Panc1 (cell line): ENCODE results near the gene MAN2C1. TPM values are rescaled to one million over a fixed set of nuclear protein-coding genes. Genes with fewer than 3 reads are reported as not detected.

Experiments used
- ATAC-seq: fragments of 200-7000 bp; cut with Tn5 transposase; 2 replicates; pipeline ENCODE4 v1.9.1; 2020; ENCODE audit warnings: mild to moderate bottlenecking, moderate library complexity
- BruUV-seq: library from RNA; stranded (reverse); fragments of 400-500 nt; replicated peaks from 2 replicates; lab custom pipeline; 2021; lab: Mats Ljungman, UMichigan
- CTCF ChIA-PET: fragments of 300-600 bp; sonication (Branson Sonifier 250); formaldehyde crosslinking; loops from one replicate; lab custom pipeline; 2022; ENCODE audit warnings: antibody characterized with exemption; lab: Charles Lee
- POLR2A ChIA-PET: fragments of 300-600 bp; sonication (Branson Sonifier 250); formaldehyde crosslinking; loops from one replicate; lab custom pipeline; 2022; ENCODE audit warnings: antibody characterized with exemption; lab: Charles Lee
- DNase-seq: peaks from one replicate; pipeline ENCODE4 v3.0.0-alpha.2; 2010; ENCODE audit warnings: low read depth, low spot score
- H3K27ac ChIP-seq: 2 replicates; pipeline ENCODE4 v1.5.1; 2011; ENCODE audit warnings: mild to moderate bottlenecking, low read length, inconsistent platforms
- H3K27me3 ChIP-seq: fragments of 200-500 bp; sonication (Bioruptor generic); 2 replicates; pipeline ENCODE4 v1.6.0; 2014; ENCODE audit warnings: low read length, inconsistent platforms; ENCODE audit not compliant: control insufficient read depth, insufficient read depth
- H3K36me3 ChIP-seq: fragments of 200-500 bp; sonication (Bioruptor generic); 2 replicates; pipeline ENCODE4 v1.5.1; 2014; ENCODE audit warnings: inconsistent platforms, mild to moderate bottlenecking, low read length, moderate library complexity; ENCODE audit not compliant: control insufficient read depth, insufficient read depth
- H3K4me1 ChIP-seq: 2 replicates; pipeline ENCODE4 v1.5.1; 2011; ENCODE audit warnings: inconsistent platforms, mild to moderate bottlenecking, low read length, moderate library complexity; ENCODE audit not compliant: control insufficient read depth, insufficient read depth
- H3K4me3 ChIP-seq, 2 experiments: 2 replicates each; pipeline ENCODE4 v1.5.1; 2011 to 2012; ENCODE audit warnings: low read depth in 2 of 2, low read length in 2 of 2, mild to moderate bottlenecking in 2 of 2, inconsistent platforms in 1 of 2, moderate library complexity in 1 of 2
- H3K9me3 ChIP-seq: fragments of 200-500 bp; sonication (Bioruptor generic); 2 replicates; pipeline ENCODE4 v1.5.1; 2014; ENCODE audit warnings: low read depth, mild to moderate bottlenecking, inconsistent platforms, low read length, moderate library complexity; ENCODE audit not compliant: control insufficient read depth, insufficient read depth
- CTCF ChIP-seq: fragments of 450-650 bp; IDR thresholded peaks from 2 replicates; pipeline ENCODE4 v1.5.1; 2017; ENCODE audit warnings: mild to moderate bottlenecking
- POLR2AphosphoS5 ChIP-seq: IDR thresholded peaks from 2 replicates; pipeline ENCODE4 v1.6.1; 2012; ENCODE audit warnings: mild to moderate bottlenecking, low read depth, low read length, moderate library complexity
- REST ChIP-seq, 2 experiments: IDR thresholded peaks; 2 replicates each; pipeline ENCODE4 v1.6.1; 2011 to 2012; ENCODE audit warnings: low read depth in 2 of 2, control low read depth in 1 of 2, low read length in 1 of 2, mild to moderate bottlenecking in 1 of 2, moderate library complexity in 1 of 2; ENCODE audit not compliant: insufficient read depth in 1 of 2
- SIN3A ChIP-seq: IDR thresholded peaks from 2 replicates; pipeline ENCODE4 v1.6.1; 2012; ENCODE audit warnings: low read depth, mild to moderate bottlenecking, low read length, moderate library complexity, borderline replicate concordance; ENCODE audit not compliant: insufficient read depth
- TCF7L2 ChIP-seq: IDR thresholded peaks from 2 replicates; pipeline ENCODE4 v1.6.1; 2011; ENCODE audit warnings: mild to moderate bottlenecking, low read depth, low read length, inconsistent platforms
- in situ Hi-C: cut with HindIII; loops from 2 replicates; pipeline ENCODE4 v1.10.0; 2016; ENCODE audit warnings: low sequenced_read_pairs, low pct_unique_long_range_greater_than_20kb
- intact Hi-C: fragments of 100-400 bp; cut with micrococcal nuclease; formaldehyde crosslinking; loops from one replicate; pipeline ENCODE4 v1.10.0; 2022; ENCODE audit not compliant: unreplicated experiment
- total RNA-seq: library from RNA; stranded (reverse); gene quantifications from one replicate; pipeline ENCODE4 v1.2.1, GENCODE V29; 2021; ENCODE audit not compliant: unreplicated experiment

The MAN2C1 gene
- total RNA-seq, 1 experiment from 2014 or later: 127 TPM

- ChIA-PET POLR2A (no interaction called here), CTCF (interaction anchor here (0.7 kb wide), 1 partner anchor 228 kb away, joined by 3 read pairs; no protein-coding TSS in a partner anchor)
- DNase-seq: no peak
- no peak for ATAC-seq
- in situ Hi-C loops: no loop called here
- Histone ChIP-seq H3K4me1 (peaks cover 15% of the 10 kb centered on the region), H3K36me3 (peaks cover 15% of the 10 kb centered on the region), H3K4me3 (no peak overlapping the region), H3K27ac (no peak overlapping the region), H3K27me3 (no peaks in the 10 kb centered on the region), H3K9me3 (no peaks in the 10 kb centered on the region)
- BruUV-seq: no TSS peak
- intact Hi-C loops: no loop called here
- TF ChIP-seq POLR2AphosphoS5: no peak
Observed at GRCh38 chr15:75366163-75366562, 2.2 kb downstream of the MAN2C1 start.

- Histone ChIP-seq H3K4me3 (no peak overlapping the region), H3K4me1 (peaks cover 12% of the 10 kb centered on the region), H3K9me3 (no peaks in the 10 kb centered on the region), H3K27ac (no peak overlapping the region), H3K27me3 (no peaks in the 10 kb centered on the region), H3K36me3 (peaks cover 3% of the 10 kb centered on the region; the same call in 1 of the 2 replicates)
- POLR2A ChIA-PET: no interaction called here
- CTCF ChIA-PET: no interaction called here
- BruUV-seq: no TSS peak
- in situ Hi-C loops (no loop called here), intact Hi-C loops (no loop called here)
- no peak for TF ChIP-seq POLR2AphosphoS5
- ATAC-seq (no peak), DNase-seq (no peak)
Observed at GRCh38 chr15:75364881-75365280, 3.5 kb downstream of the MAN2C1 start.

GRCh38 chr15:75363786-75364185, 4.6 kb downstream of the MAN2C1 start:
- in situ Hi-C loops: no loop called here
- no peaks in the 10 kb centered on the region for H3K36me3 ChIP-seq
- TF ChIP-seq POLR2AphosphoS5 (no peak), CTCF (no peak), SIN3A (no peak), REST (IDR thresholded peaks at IDR 0.05; ENCODE audit: insufficient read depth in 1 of 2, low read depth in 2 of 2, low read length in 1 of 2) (no peak), TCF7L2 (no peak)
- no peak for DNase-seq
- ChIA-PET POLR2A (no interaction called here), CTCF (no interaction called here)
- intact Hi-C loops: no loop called here
- ATAC-seq: no peak
- H3K9me3 ChIP-seq: no peaks in the 10 kb centered on the region
- no TSS peak for BruUV-seq
- no peaks in the 10 kb centered on the region for H3K27me3 ChIP-seq
- H3K4me1 ChIP-seq: peaks cover 3% of the 10 kb centered on the region; the same call in 1 of the 2 replicates
- H3K27ac ChIP-seq: no peak overlapping the region
- H3K4me3 ChIP-seq: no peak overlapping the region
